Stimulated activated naive CD4-positive, alpha-beta T cell treated with Interleukin-2 at 50 U/mL for 16 hours (primary cell): Measurements from ENCODE around the gene MN1.

Experiments used
- DNase-seq: peaks from one replicate; lab custom pipeline; 2025; lab: John Stamatoyannopoulos, UW

Gene MN1

GRCh38 chr22:27800250-27801201 lies 1.0 kb downstream of the MN1 start:
- no peak for DNase-seq

DNA sequence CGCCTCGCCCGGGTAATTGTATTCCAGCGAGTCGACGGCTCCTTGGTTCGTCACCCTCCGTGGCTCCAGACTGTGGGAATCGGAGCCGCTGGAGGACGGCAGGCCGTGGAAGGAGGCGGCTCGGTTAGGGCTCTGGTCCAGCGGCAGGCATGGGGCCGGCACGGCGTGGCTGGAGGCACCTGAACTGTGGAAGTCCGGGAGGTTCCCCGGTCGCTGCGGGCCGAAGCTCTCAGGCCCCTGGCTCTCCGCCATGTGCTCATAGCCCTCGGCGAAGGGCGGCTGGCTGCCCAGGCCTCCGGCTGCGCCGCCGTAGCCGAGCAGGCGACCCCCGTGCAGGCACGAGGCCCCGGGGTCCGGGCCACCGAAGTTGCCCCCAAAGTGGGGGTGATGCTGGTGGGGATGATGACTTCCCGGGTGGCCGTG lies 1.7 kb downstream of the MN1 start:
- DNase-seq, result no peak

DNA sequence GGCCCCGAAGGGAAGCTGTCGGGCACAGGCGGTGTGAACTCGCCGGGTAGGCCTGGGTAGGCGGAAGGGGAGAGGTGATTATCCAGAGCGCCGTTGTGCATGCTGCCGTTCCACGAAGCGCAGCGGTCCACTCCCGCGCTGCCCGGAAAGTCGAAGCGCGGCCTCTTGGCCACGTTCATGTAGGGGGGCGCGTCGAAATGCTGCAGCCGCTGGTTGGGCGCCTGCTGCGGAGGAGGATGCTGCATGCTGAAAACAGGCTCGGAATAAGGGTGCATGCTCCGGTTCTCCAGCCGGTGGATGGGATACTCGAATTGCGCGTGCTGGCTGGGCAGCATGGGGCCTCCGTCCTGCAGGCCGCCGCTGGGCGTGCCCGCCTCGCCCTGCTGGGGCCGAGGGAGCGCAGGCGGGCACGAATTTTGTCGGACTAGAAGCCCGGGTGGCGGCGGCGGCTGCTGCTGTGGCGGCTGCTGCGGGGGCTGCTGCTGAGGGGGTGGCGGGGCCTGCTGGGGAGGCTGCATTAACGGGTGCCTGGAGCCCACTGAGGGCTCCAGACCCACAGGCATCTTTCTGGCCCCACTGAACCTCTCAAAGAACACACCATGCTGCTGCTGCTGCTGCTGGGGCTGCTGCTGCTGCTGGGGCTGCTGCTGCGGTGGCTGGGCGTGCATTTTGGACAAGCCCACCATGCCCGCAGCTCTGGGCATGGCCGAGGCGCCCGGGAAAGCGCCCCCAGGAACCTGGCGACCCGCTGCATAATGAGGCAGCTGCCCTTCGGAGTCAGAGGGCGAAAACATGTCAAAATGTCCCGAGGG lies 2.3 kb downstream of the MN1 start:
- DNase-seq, result no peak

GRCh38 chr22:27798511-27799014 lies 3.0 kb downstream of the MN1 start:
- DNase-seq, result no peak

- no peak for DNase-seq
Observed at GRCh38 chr22:27797520-27798391, 3.8 kb downstream of the MN1 start.

DNA sequence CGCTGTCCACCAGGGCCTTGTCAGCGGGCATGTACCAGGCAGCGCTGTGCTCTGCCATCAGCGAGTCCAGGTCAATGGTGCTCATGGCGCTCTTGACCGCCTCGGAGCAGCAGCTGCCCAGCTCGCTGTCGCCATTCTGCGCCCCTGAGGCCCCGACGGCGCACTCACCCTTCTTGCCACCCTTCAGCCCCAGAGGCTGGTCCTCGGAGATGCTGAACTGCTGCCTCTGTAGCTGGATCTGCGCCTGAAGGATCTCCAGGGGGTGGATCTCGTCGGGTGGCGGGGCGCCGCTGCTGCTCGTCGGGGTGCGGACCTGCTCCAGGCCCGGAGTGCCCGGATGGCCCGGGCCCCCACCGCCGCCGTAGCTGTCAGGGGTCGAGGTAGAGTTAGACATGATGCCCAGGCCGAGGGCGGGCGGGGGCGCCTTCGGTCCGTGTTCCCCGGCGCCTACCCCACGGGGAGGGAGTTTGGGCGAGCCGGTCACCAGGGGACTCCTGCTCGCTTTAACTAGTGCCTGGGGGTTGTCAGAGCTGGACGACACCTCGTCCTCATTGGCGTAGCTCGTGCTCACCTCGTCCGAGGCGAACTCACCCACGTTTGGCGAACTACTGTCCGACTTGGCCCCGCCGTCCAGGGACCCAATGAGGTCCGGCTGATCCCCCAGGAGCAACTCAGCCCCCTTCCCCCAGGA lies 4.6 kb downstream of the MN1 start:
- DNase-seq, result no peak

DNA sequence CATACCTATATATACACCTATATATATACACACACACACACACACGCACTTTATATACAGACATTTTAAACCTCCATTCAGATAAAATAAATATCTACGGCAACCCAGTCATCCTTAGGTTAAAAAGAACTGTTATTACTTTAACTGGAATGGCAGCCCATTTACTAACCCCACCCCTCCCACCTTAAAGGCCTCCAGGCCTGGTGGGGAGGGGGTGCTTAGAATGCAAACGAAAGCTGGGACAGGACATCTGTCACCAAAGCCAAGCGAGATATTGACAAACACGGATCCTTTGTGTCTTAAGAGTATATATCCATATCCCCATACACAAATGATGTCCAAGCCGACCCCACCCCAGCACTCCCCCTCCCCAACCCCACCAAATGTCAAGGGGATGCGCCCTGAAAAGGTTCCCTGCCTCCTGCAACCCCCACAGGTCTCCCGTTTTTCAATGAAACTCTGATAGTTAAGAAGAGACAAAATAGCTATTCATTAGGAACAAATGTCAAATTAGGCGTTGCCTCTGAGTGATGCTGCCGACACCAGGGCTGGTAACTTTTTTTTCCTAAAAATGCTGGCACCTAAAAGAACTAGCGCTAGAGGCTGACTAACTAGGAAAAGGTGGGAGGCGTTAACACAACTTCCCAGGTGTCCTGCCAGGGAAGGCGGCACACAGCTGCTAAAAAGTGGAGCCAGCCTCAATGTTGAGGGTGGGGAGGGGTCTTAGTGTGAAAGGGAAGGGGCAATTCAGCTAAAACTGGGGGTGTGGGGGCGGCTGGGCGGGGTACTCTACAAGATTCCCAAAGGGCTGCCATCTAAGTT lies 5.6 kb downstream of the MN1 start:
- DNase-seq, result no peak

GRCh38 chr22:27795053-27795452 lies 6.5 kb downstream of the MN1 start:
- no peak for DNase-seq

GRCh38 chr22:27794226-27794625 lies 7.3 kb downstream of the MN1 start:
- DNase-seq, result no peak

- DNase-seq, result no peak
Observed at GRCh38 chr22:27793576-27793975, 8.0 kb downstream of the MN1 start.

DNA sequence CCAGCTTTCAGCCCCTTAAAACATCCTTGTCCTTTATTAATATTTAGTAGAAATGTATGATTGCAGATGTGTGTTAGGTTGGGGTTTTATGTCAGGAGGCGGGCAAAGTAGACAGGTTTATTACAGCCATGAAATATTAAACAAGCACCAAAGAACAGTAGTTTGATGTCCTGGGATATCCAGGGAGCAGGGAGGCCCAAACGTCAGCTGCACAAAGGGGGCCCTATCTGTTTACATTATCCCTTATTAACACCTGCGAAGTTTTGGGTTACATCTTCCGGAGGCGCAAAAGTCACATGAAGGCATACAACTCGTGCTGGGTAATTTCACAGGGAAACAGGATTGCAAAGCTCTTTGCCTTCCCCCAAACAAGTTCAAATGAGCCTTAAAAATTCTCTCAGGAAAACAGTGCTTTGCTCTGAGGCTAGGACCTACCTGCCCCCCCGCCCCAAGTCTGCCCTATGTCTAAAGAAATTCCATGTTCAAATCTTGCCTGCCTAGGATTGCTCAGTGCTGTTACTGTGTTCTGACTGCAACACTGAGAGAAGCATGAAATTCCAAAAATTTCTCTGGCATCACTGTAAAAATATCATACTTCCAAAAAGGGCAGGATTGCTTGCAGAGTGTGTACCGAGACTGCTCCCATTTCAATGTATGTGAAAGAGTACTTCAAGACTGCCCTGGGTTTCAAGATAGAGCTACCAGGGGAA lies 8.9 kb downstream of the MN1 start:
- DNase-seq, result no peak

- no peak for DNase-seq
Observed at GRCh38 chr22:27791859-27792241, 9.7 kb downstream of the MN1 start.

GRCh38 chr22:27791159-27791858 lies 10.2 kb downstream of the MN1 start:
- no peak for DNase-seq

GRCh38 chr22:27790376-27791158 lies 11.0 kb downstream of the MN1 start:
- no peak for DNase-seq

DNA sequence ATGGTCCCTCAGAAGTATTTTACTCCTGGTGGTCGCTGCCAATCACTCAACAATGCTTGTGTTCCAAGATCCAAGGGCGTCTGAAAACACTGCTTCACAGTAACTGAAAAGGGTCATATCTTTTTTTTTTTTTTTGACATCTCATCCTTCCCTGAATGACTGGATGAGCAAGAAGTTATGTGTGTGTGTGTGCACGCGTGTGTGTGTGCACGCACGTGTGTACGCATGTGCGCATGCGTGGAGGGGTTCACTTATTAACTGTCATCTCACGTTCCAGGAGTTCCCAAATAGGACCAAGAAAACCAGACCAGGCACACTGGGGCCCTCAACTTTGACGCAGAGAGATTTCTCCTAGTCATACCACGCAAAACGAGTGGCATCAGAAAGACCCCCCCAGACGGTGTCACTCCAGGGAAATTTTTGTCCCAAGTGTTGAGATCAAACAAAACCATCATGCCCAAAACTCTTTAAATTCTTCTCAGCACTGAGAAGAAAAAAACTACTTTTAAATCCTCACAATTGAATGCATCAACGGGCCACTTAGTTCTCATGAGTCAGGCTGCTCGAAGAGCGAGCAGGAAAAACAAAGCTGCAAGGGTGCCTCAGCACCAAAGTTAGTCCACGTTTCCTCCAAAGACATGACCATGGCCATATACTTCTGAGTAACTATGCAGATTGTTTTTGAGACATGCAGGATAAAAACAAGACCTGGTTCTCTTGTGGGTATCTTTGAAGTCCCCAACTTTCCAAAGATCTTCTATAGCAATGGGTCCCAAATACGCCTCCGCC lies 12.9 kb downstream of the MN1 start:
- no peak for DNase-seq

GRCh38 chr22:27786965-27787364 lies 14.6 kb downstream of the MN1 start:
- DNase-seq, result no peak

- no peak for DNase-seq
Observed at GRCh38 chr22:27786291-27786932, 15.1 kb downstream of the MN1 start.
